Stimulated activated naive CD8-positive, alpha-beta T cell treated with anti-CD3 and anti-CD28 coated beads, Interleukin-15, Interleukin-2, amounts not matched to agents 100 ng/mL and 50 ng/mL, for 24 hours (primary cell): ENCODE measurements around the gene PTCH1.

Experiments
- H3K27ac Mint-ChIP-seq: one replicate; pipeline ENCODE4 v1.8.0; 2021; ENCODE audit warnings: mild to moderate bottlenecking, mixed read lengths
- H3K27me3 Mint-ChIP-seq: one replicate; pipeline ENCODE4 v1.8.0; 2021; ENCODE audit warnings: mixed read lengths
- H3K36me3 Mint-ChIP-seq: one replicate; pipeline ENCODE4 v1.8.0; 2021; ENCODE audit warnings: low read depth, mixed read lengths
- H3K4me1 Mint-ChIP-seq: one replicate; pipeline ENCODE4 v1.8.0; 2021; ENCODE audit warnings: low read depth, mixed read lengths
- H3K4me3 Mint-ChIP-seq: one replicate; pipeline ENCODE4 v1.8.0; 2021; ENCODE audit warnings: mild to moderate bottlenecking, mixed read lengths
- H3K9me3 Mint-ChIP-seq: one replicate; pipeline ENCODE4 v1.8.0; 2021; ENCODE audit warnings: mixed read lengths

The PTCH1 gene

DNA sequence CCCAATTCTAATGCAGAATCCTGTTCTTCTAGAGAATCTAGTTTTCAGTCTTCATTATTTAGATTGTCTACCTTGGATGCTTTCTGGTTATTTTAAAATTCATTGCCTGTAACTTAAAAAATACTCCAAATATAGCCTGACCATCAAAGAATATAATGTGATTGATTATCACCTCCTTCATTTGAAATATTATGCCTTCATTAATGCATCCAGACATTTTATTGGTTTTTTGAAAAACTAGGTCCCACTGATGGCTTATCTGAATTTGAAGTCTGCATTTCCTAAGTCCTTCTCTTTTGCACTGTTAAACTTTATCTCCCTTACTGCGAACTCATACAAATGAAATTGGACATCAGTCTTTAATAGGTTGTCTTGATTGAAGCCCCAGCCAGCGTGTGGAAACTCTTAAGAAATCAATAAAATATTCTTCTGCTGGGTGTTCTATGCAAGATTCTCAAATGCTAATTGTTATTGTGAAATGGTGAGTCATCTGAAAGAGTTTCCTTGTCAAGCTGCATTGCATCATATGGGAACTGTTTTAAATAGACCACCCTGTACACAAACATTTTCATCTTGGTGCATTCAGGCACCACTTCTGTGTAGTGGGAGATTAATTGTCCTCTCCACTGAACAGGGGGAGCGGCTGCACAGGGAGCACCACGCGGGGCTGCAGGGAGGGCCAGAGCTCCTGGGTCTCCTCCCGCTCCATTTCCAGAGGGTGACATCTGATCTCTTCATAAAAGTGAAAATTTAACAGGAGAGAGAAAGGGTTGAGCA lies 106.9 kb downstream of the PTCH1 start:
- Mint-ChIP-seq H3K36me3 (no peaks in the 10 kb centered on the region), H3K27me3 (no peaks in the 10 kb centered on the region), H3K4me3 (no peak overlapping the region), H3K27ac (no peak overlapping the region), H3K9me3 (no peaks in the 10 kb centered on the region), H3K4me1 (peaks cover 8% of the 10 kb centered on the region)

GRCh38 chr9:95407524-95407923 lies 109.2 kb downstream of the PTCH1 start:
- Mint-ChIP-seq H3K4me3 (no peak overlapping the region), H3K9me3 (no peaks in the 10 kb centered on the region), H3K27me3 (peaks cover 10% of the 10 kb centered on the region), H3K27ac (no peak overlapping the region), H3K4me1 (peaks cover 8% of the 10 kb centered on the region), H3K36me3 (no peaks in the 10 kb centered on the region)

DNA sequence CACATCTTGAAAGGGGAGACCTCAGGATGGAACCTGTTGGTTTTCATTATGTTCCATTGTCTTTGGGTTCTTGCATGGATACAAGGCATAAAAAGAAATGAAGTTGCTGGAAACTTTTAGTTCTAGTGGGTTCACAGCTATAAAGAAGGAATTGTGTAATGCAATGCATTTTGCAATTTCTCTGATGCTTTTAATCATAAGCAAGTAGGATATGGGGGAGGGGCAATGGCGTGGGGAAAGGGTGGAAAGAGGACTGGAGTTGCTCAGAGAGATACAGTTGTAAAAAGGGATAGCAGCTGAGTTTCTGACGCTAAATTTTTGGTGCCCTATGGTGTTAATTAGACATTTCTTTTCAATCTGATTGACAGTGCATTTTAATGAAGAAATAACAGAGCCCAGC lies 110.7 kb downstream of the PTCH1 start:
- Mint-ChIP-seq H3K4me1 (peaks cover 8% of the 10 kb centered on the region), H3K9me3 (peaks cover 8% of the 10 kb centered on the region), H3K27me3 (peaks cover 20% of the 10 kb centered on the region), H3K27ac (no peak overlapping the region), H3K4me3 (no peak overlapping the region), H3K36me3 (no peaks in the 10 kb centered on the region)

- H3K4me3 Mint-ChIP-seq: no peak overlapping the region
- no peaks in the 10 kb centered on the region for H3K4me1 Mint-ChIP-seq
- H3K36me3 Mint-ChIP-seq: peaks cover 5% of the 10 kb centered on the region
- no peak overlapping the region for H3K27ac Mint-ChIP-seq
- H3K27me3 Mint-ChIP-seq: peaks cover 42% of the 10 kb centered on the region
- H3K9me3 Mint-ChIP-seq: peaks cover 17% of the 10 kb centered on the region
These were observed 117.5 kb downstream of the PTCH1 start for GRCh38 chr9:95399261-95399660.
